Neuronal stem cell (in vitro differentiated cells): Measurements from ENCODE around the gene SS18.

Source experiments
- DNase-seq: peaks from one replicate; pipeline ENCODE4 v3.0.0-alpha.2; 2013; ENCODE audit warnings: low spot score
- H2AFZ ChIP-seq: one replicate; pipeline ENCODE4 v1.6.1; 2013; ENCODE audit warnings: mild to moderate bottlenecking, low read length, inconsistent platforms
- H2AK5ac ChIP-seq: 2 replicates; pipeline ENCODE4 v1.6.1; 2013; ENCODE audit warnings: low read depth, mild to moderate bottlenecking, inconsistent platforms, low read length, moderate library complexity, mixed read lengths
- H2BK120ac ChIP-seq: 2 replicates; pipeline ENCODE4 v1.6.1; 2013; ENCODE audit warnings: low read depth, mild to moderate bottlenecking, inconsistent platforms, low read length, moderate library complexity, mixed read lengths
- H2BK12ac ChIP-seq: one replicate; pipeline ENCODE4 v1.6.1; 2013; ENCODE audit warnings: low read length, inconsistent platforms
- H2BK15ac ChIP-seq: 2 replicates; pipeline ENCODE4 v1.6.1; 2013; ENCODE audit warnings: mild to moderate bottlenecking, low read length, inconsistent platforms, mixed read lengths
- H2BK5ac ChIP-seq: one replicate; pipeline ENCODE4 v1.6.1; 2013; ENCODE audit warnings: inconsistent platforms, mild to moderate bottlenecking, low read length, moderate library complexity
- H3K14ac ChIP-seq: one replicate; pipeline ENCODE4 v1.6.1; 2013; ENCODE audit warnings: low read length, inconsistent platforms
- H3K18ac ChIP-seq: 2 replicates; pipeline ENCODE4 v1.6.1; 2013; ENCODE audit warnings: low read length, inconsistent platforms
- H3K23ac ChIP-seq: 2 replicates; pipeline ENCODE4 v1.6.1; 2013; ENCODE audit warnings: low read depth, mild to moderate bottlenecking, mixed read lengths, low read length, inconsistent platforms; ENCODE audit not compliant: poor library complexity
- H3K27ac ChIP-seq: replicated peaks from 3 replicates; pipeline ENCODE4 v1.5.1; 2013; ENCODE audit warnings: low read length, inconsistent platforms
- H3K27me3 ChIP-seq, 3 experiments: 2 replicates each; pipeline ENCODE4 v1.6.1; 2013; ENCODE audit warnings: low read length in 3 of 3, mild to moderate bottlenecking in 2 of 3, inconsistent platforms in 1 of 3, low read depth in 1 of 3, mixed read lengths in 1 of 3, moderate library complexity in 1 of 3; ENCODE audit not compliant: control insufficient read depth in 3 of 3, insufficient read depth in 3 of 3
- H3K36me3 ChIP-seq, 2 donors: replicated peaks in 1 of 2; 2 replicates each; pipeline ENCODE4 v1.6.1; 2013; ENCODE audit warnings: low read length in 2 of 2; ENCODE audit not compliant: control insufficient read depth in 2 of 2, insufficient read depth in 2 of 2
- H3K4ac ChIP-seq: 2 replicates; pipeline ENCODE4 v1.6.1; 2013; ENCODE audit warnings: inconsistent platforms, mild to moderate bottlenecking, low read length, moderate library complexity
- H3K4me1 ChIP-seq, 2 donors: 1 replicate in 1 of 2; 2 replicates in 1 of 2; pipeline ENCODE4 v1.6.1; 2013; ENCODE audit warnings: low read length in 2 of 2, low read depth in 1 of 2; ENCODE audit not compliant: control insufficient read depth in 2 of 2, insufficient read depth in 1 of 2
- H3K4me2 ChIP-seq: one replicate; pipeline ENCODE4 v1.6.1; 2013; ENCODE audit warnings: mild to moderate bottlenecking, low read length, inconsistent platforms; ENCODE audit not compliant: insufficient read depth, poor library complexity, severe bottlenecking
- H3K4me3 ChIP-seq, 2 donors: 2 replicates each; pipeline ENCODE4 v1.5.1; 2013; ENCODE audit warnings: low read length in 2 of 2, mild to moderate bottlenecking in 2 of 2, inconsistent platforms in 1 of 2, moderate library complexity in 1 of 2
- H3K79me1 ChIP-seq: one replicate; pipeline ENCODE4 v1.6.1; 2013; ENCODE audit warnings: low read depth, mild to moderate bottlenecking, inconsistent platforms, low read length, moderate library complexity
- H3K9ac ChIP-seq: one replicate; pipeline ENCODE4 v1.6.1; 2013; ENCODE audit warnings: mild to moderate bottlenecking, low read depth, low read length, inconsistent platforms; ENCODE audit not compliant: poor library complexity
- H3K9me3 ChIP-seq, 2 donors: replicated peaks in 1 of 2; 2 replicates each; pipeline versions ENCODE3 to v1.6.1; 2013; ENCODE audit warnings: low read length in 2 of 2, mild to moderate bottlenecking in 2 of 2, inconsistent platforms in 1 of 2, low read depth in 1 of 2, mixed read lengths in 1 of 2, moderate library complexity in 1 of 2; ENCODE audit not compliant: control insufficient read depth in 2 of 2, insufficient read depth in 1 of 2
- H4K8ac ChIP-seq: one replicate; pipeline ENCODE4 v1.6.1; 2013; ENCODE audit warnings: low read depth, mild to moderate bottlenecking, inconsistent platforms, low read length, moderate library complexity
- H4K91ac ChIP-seq: one replicate; pipeline ENCODE4 v1.6.1; 2013; ENCODE audit warnings: low read length, low read depth, mild to moderate bottlenecking, inconsistent platforms; ENCODE audit not compliant: poor library complexity
- WGBS, 2 donors: extraction: QIAGEN DNeasy Blood & Tissue Kit; methylation state at CpG; one replicate each; pipeline ENCODE4 v1.1.7; 2013; ENCODE audit warnings: missing lambda C conversion rate in 2 of 2, mixed read lengths in 1 of 2; ENCODE audit not compliant: insufficient read length in 2 of 2, insufficient replicate concordance in 1 of 2; ENCODE audit errors: extremely low coverage in 2 of 2; 5-methylcytosine and 5-hydroxymethylcytosine counted together

Gene SS18

GRCh38 chr18:26040051-26040656 lies 50.3 kb downstream of the SS18 start:
- H3K4me3 ChIP-seq: no peak overlapping the region
- WGBS, 2 donors: no CpG with 5 or more reads among the region's 1 CpG
- H3K4me1 ChIP-seq: no peaks in the 10 kb centered on the region
- DNase-seq: no peak
- H3K14ac ChIP-seq: no peak overlapping the region
- no peak overlapping the region for H2BK5ac ChIP-seq
- H4K8ac ChIP-seq: no peak overlapping the region
- peaks cover 3 to 60% of the 10 kb centered on the region in 2 donors for H3K36me3 ChIP-seq
- H2AFZ ChIP-seq: no peak overlapping the region
- peaks cover 0 to 5% of the 10 kb centered on the region in 2 donors for H3K9me3 ChIP-seq
- no peak overlapping the region for H3K23ac ChIP-seq
- H3K27ac ChIP-seq: no peak overlapping the region
- H3K79me1 ChIP-seq: no peaks in the 10 kb centered on the region
- no peak overlapping the region for H3K9ac ChIP-seq
- H3K27me3 ChIP-seq: no peaks in the 10 kb centered on the region
- H3K4ac ChIP-seq: no peak overlapping the region
- no peak overlapping the region for H2AK5ac ChIP-seq
- no peak overlapping the region for H3K18ac ChIP-seq
- no peak overlapping the region for H3K4me2 ChIP-seq
- no peak overlapping the region for H2BK15ac ChIP-seq
- H4K91ac ChIP-seq: no peak overlapping the region
- no peak overlapping the region for H2BK12ac ChIP-seq
- H2BK120ac ChIP-seq: no peak overlapping the region

- no CpG with 5 or more reads among the region's 1 CpG for WGBS, 2 donors
- no peaks in the 10 kb centered on the region for H3K27me3 ChIP-seq
- no peak overlapping the region for H4K91ac ChIP-seq
- no peak overlapping the region for H3K4me2 ChIP-seq
- H4K8ac ChIP-seq: no peak overlapping the region
- no peaks in the 10 kb centered on the region for H3K9me3 ChIP-seq
- no peak overlapping the region for H3K4ac ChIP-seq
- H3K36me3 ChIP-seq: peaks cover 4 to 63% of the 10 kb centered on the region in 2 donors
- no peak overlapping the region for H3K14ac ChIP-seq
- H2BK12ac ChIP-seq: no peak overlapping the region
- no peak overlapping the region for H2AK5ac ChIP-seq
- no peak for DNase-seq
- H3K4me1 ChIP-seq: no peaks in the 10 kb centered on the region
- H3K4me3 ChIP-seq: no peak overlapping the region
- no peak overlapping the region for H2BK15ac ChIP-seq
- H2AFZ ChIP-seq: no peak overlapping the region
- no peak overlapping the region for H3K18ac ChIP-seq
- H2BK120ac ChIP-seq: no peak overlapping the region
- H3K23ac ChIP-seq: no peak overlapping the region
- no peak overlapping the region for H3K27ac ChIP-seq
- no peak overlapping the region for H3K9ac ChIP-seq
- no peaks in the 10 kb centered on the region for H3K79me1 ChIP-seq
- no peak overlapping the region for H2BK5ac ChIP-seq
Observed at GRCh38 chr18:26039203-26039602, 51.2 kb downstream of the SS18 start.

- no peak overlapping the region for H2BK5ac ChIP-seq
- H2AK5ac ChIP-seq: no peak overlapping the region
- no peak overlapping the region for H4K8ac ChIP-seq
- H3K27me3 ChIP-seq: no peaks in the 10 kb centered on the region
- no peaks in the 10 kb centered on the region for H3K9me3 ChIP-seq
- no peaks in the 10 kb centered on the region for H3K79me1 ChIP-seq
- DNase-seq: no peak
- H3K36me3 ChIP-seq: peaks cover 9 to 89% of the 10 kb centered on the region in 2 donors
- H3K4me2 ChIP-seq: no peak overlapping the region
- H2AFZ ChIP-seq: no peak overlapping the region
- H3K4ac ChIP-seq: no peak overlapping the region
- H3K4me3 ChIP-seq: no peak overlapping the region
- H3K9ac ChIP-seq: no peak overlapping the region
- no peak overlapping the region for H3K14ac ChIP-seq
- H3K23ac ChIP-seq: no peak overlapping the region
- no peak overlapping the region for H2BK12ac ChIP-seq
- no peaks in the 10 kb centered on the region for H3K4me1 ChIP-seq
- H3K18ac ChIP-seq: no peak overlapping the region
- no peak overlapping the region for H2BK120ac ChIP-seq
- no peak overlapping the region for H2BK15ac ChIP-seq
- no peak overlapping the region for H3K27ac ChIP-seq
- no peak overlapping the region for H4K91ac ChIP-seq
Observed at GRCh38 chr18:26036635-26037034, 53.8 kb downstream of the SS18 start.

GRCh38 chr18:26034850-26035497 lies 55.4 kb downstream of the SS18 start:
- DNase-seq: no peak
- Histone ChIP-seq H3K14ac (no peak overlapping the region), H2AK5ac (no peak overlapping the region), H3K9ac (no peak overlapping the region), H3K23ac (no peak overlapping the region), H3K27ac (no peak overlapping the region), H2AFZ (no peak overlapping the region), H3K4me2 (no peak overlapping the region), H3K36me3 (peaks cover 9 to 97% of the 10 kb centered on the region in 2 donors), H3K4ac (no peak overlapping the region), H4K8ac (no peak overlapping the region), H3K27me3 (no peaks in the 10 kb centered on the region), H3K9me3 (no peaks in the 10 kb centered on the region), H2BK12ac (no peak overlapping the region), H4K91ac (no peak overlapping the region), H3K4me1 (no peaks in the 10 kb centered on the region), H2BK120ac (no peak overlapping the region), H3K79me1 (no peaks in the 10 kb centered on the region), H2BK5ac (no peak overlapping the region), H3K18ac (no peak overlapping the region), H3K4me3 (no peak overlapping the region), H2BK15ac (no peak overlapping the region)
- no CpG with 5 or more reads among the region's 5 CpGs for WGBS, 2 donors
